ENCODE data around the gene TMEM151A.

- TF ChIP-seq POLR2AphosphoS5 (IDR thresholded peaks at IDR 0.05) (no peak), POLR2A (IDR thresholded peaks at IDR 0.05) (no peak), CTCF (IDR thresholded peaks at IDR 0.05) (no peak)
These were observed 17.8 kb downstream of the TMEM151A start for GRCh38 chr11:66309475-66309874.
